Measurements from ENCODE around the gene DCN.

DCN gene

GRCh38 chr12:91185421-91185820 lies 2.8 kb upstream of the DCN start:
- DNase-seq: no peak

GRCh38 chr12:91183551-91183950 lies 934 bp upstream of the DCN start:
- no peak for DNase-seq

GRCh38 chr12:91180582-91181395 lies 1.8 kb downstream of the DCN start:
- no peak for DNase-seq

GRCh38 chr12:91179966-91180561 lies 2.6 kb downstream of the DCN start:
- DNase-seq: no peak

GRCh38 chr12:91179315-91179714 lies 3.3 kb downstream of the DCN start:
- no peak for DNase-seq

- DNase-seq: no peak
These were observed 3.8 kb downstream of the DCN start for GRCh38 chr12:91178781-91179180.

- peak; percentile 36 for DNase-seq
These were observed 4.5 kb downstream of the DCN start for GRCh38 chr12:91178139-91178561.

GRCh38 chr12:91177381-91177780 lies 5.2 kb downstream of the DCN start:
- DNase-seq: no peak

GRCh38 chr12:91176915-91177314 lies 5.7 kb downstream of the DCN start:
- no peak for DNase-seq

GRCh38 chr12:91176358-91176757 lies 6.3 kb downstream of the DCN start:
- no peak for DNase-seq

- no peak for DNase-seq
These were observed 9.5 kb downstream of the DCN start for GRCh38 chr12:91173124-91173523.

- DNase-seq: peak; percentile 75
These were observed 10.5 kb downstream of the DCN start for GRCh38 chr12:91172096-91172495.

- no peak for DNase-seq
These were observed 11.1 kb downstream of the DCN start for GRCh38 chr12:91171476-91171875.

- DNase-seq: no peak
These were observed 19.5 kb downstream of the DCN start for GRCh38 chr12:91163116-91163515.

- DNase-seq: no peak
These were observed 21.6 kb downstream of the DCN start for GRCh38 chr12:91161009-91161408.

GRCh38 chr12:91155990-91156389 lies 26.6 kb downstream of the DCN start:
- DNase-seq: no peak

- no peak for DNase-seq
These were observed 28.5 kb downstream of the DCN start for GRCh38 chr12:91154131-91154530.

- DNase-seq: no peak
These were observed 38.6 kb downstream of the DCN start for GRCh38 chr12:91144053-91144452.

GRCh38 chr12:91143206-91143605 lies 39.4 kb downstream of the DCN start:
- no peak for DNase-seq

- no peak for DNase-seq
These were observed 40.4 kb downstream of the DCN start for GRCh38 chr12:91142221-91142631.

GRCh38 chr12:91140026-91140931 lies 42.3 kb downstream of the DCN start:
- DNase-seq: no peak

GRCh38 chr12:91139286-91139685 lies 43.3 kb downstream of the DCN start:
- DNase-seq: no peak

GRCh38 chr12:91138337-91138920 lies 44.2 kb downstream of the DCN start:
- no peak for DNase-seq
